AG09319 (cell line): Measurements from ENCODE around the gene CNGA4.

Experiments
- DNase-seq: peaks from one replicate; pipeline ENCODE4 v3.0.0-alpha.2; 2010; ENCODE audit warnings: low read depth; ENCODE audit errors: extremely low read depth
- TF ChIP-seq, protein P1 (sequence below): IDR thresholded peaks from 2 replicates; pipeline ENCODE4 v1.5.1; 2011; ENCODE audit warnings: low read depth, mild to moderate bottlenecking, inconsistent platforms, low read length, moderate library complexity

The CNGA4 gene

DNA sequence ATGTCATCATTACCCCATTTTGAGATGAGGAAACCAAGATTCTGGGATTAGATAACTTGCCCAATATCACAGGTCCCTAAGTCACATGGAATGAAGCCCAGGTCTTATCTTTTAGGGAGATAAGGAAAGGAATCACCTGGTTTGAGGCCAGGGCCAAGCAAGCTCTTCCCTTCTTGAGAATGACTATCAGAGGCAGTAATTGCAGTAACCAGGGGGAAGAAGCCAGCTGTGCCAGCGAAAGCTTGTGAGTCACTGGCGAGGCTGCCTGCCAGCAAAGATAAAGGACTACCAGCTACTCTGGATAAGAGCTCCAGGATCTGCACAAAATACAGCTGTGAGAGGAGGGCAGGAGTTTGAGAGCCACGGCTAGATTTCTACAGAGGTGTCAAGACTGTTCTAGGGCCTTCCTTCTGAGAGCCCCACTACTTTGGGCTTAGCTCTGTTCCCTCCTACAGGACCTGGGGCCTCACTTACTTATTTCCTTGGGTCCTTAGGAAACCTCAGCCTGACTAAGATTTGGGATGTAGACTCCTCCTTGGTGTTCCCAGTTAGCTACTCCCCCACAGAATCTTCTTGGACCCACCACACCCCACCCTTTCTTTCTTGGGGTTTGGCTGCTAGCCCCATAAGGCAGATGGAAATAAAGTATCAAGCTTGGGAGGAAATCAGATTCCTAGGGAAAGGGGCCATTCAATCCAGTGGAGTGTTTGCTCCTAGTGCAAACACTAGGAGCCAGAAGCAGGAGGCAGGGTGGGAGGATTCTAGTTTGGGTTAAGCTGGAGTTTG is 11.1 kb downstream of the CNGA4 start:
- DNase-seq: peak; percentile 35
- TF ChIP-seq, protein P1, sequence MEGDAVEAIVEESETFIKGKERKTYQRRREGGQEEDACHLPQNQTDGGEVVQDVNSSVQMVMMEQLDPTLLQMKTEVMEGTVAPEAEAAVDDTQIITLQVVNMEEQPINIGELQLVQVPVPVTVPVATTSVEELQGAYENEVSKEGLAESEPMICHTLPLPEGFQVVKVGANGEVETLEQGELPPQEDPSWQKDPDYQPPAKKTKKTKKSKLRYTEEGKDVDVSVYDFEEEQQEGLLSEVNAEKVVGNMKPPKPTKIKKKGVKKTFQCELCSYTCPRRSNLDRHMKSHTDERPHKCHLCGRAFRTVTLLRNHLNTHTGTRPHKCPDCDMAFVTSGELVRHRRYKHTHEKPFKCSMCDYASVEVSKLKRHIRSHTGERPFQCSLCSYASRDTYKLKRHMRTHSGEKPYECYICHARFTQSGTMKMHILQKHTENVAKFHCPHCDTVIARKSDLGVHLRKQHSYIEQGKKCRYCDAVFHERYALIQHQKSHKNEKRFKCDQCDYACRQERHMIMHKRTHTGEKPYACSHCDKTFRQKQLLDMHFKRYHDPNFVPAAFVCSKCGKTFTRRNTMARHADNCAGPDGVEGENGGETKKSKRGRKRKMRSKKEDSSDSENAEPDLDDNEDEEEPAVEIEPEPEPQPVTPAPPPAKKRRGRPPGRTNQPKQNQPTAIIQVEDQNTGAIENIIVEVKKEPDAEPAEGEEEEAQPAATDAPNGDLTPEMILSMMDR: no peak

DNA sequence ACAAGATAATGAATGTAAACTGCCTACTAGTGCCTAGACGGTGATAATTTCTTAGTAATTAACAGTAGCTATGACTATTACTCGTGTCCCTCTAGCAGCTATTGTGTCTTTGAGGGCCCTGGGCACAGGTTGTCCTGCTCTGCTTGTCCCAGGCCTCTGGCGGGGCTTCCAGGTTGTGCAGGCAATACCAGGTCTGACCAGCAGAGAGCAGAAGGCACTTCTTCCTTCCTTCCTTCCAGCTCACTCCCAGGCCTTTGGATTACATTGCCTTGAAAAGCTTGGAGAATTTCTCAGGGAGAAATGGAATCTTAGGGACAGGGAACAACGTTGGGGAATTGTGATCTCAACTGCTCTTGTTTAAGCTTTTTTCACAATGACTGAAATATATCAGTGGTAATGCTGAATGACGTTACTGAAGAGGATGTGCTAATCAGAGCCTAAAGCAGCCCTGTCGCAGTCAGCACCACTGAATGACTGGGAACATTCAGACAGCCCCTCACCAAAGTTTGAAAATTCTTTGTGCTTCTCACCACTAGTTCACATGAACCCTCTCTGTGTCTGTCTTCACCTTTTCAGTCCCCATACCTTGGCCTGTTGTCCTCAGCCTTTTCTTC is 12.3 kb downstream of the CNGA4 start:
- peak; percentile 16 for DNase-seq
- TF ChIP-seq, protein P1: peak; percentile 82

DNA sequence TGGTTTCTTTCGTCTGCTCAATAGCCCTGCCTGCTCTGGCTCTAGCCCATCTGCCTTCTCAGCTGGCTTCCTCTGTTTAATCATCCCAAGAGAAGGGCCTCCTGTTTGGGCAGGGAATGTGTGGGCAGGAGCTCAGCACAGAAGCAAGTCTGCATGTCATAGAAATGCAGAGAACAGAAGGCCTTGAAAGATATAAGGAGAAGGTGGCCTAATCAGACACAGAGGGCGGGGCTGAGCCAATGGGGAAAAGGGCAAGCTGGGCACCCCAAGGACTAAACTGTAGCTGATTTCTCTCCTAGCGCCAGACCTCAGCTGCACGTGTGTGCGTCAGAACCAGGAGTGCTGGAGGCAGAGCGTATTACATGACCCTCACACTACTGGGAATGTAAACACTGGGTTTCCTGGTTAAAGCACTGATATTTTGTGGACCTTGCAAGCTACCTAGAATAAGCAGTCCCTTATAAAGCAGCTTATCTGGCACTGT is 13.1 kb downstream of the CNGA4 start:
- DNase-seq: no peak

DNA sequence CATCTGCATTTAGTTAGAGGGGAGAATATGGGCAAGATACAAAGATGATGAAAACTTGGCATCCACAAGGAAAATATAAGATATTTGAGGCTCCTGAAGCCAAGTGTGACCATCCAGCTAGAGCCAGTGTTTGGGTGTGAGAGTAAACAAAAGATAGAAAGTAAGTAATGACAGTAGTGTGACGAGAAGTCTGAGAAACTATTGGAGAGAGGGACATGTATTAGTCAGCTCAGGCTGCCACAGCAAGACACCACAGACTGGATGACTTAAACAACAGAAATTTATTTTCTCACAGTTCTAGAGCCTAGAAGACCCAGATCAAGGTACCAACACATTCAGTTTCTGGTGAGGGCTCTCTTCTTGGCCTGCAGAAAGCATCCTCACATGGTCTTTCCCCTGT is 14.3 kb downstream of the CNGA4 start:
- TF ChIP-seq, protein P1: no peak
- DNase-seq: no peak

More for the DNA sequence above, 13.1 kb downstream of the CNGA4 start:
- TF ChIP-seq, protein P1: no peak

DNA sequence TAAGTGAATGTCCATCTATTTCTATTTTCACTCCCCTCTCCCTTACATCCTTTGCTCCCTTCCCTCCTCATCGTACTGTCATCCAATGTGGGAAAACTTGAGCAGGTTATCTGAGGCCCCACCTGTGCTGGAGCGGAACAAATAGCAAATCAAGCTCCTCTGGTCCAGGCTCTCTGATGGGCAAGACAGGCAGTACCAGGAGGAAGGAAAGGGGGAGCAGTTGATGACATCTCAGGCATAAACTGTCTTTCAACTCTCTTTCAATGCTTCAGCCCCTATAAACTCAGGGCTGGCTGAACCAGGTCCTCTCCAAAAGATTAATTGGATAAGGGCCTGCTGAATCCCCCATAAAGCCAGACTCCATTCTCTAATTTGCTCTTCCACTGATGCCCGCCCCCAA is 19.3 kb downstream of the CNGA4 start:
- TF ChIP-seq, protein P1: no peak
- no peak for DNase-seq

DNA sequence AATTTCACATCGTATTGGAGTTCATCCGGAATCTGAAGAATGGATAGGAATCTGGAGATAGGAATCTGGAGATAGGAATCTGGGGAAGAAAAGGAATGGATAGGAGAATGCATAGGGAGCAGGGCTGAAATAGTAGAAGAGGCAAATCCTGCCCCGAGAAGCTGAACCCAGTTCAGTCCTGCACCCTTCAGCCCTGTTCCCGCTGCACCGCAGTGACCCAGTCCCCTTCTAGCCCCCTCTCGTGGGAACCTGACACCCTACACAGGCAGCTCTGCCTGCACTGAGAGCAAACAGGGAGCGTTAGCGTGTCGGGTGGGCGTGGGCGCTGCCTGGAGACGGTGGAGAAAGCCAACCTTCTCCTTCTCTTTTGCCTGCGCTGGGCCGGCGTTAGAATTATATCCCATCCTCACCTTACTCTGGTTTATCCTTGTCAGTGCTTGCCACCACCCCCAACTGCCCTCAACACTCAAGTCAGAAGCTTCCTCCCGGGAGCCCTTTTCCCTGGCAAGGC is 19.7 kb downstream of the CNGA4 start:
- no peak for DNase-seq

More for the DNA sequence above, 19.7 kb downstream of the CNGA4 start:
- TF ChIP-seq, protein P1: no peak
